HEK293 (cell line): ENCODE data around the gene APBB2.
A peak's percentile ranks its signal among the peaks of the same experiment; 100 is the strongest.

Experiments used
- CTCF ChIA-PET: fragments of 350-600 bp; formaldehyde crosslinking; extraction: SDS; loops from one replicate; lab custom pipeline; 2021; ENCODE audit warnings: antibody characterized with exemption; lab: Yijun Ruan, JAX
- POLR2A ChIA-PET: fragments of 300-600 bp; formaldehyde crosslinking; extraction: SDS; loops from one replicate; lab custom pipeline; 2020; ENCODE audit warnings: antibody characterized with exemption, inconsistent platforms; lab: Yijun Ruan, JAX
- H3K27ac ChIP-seq: fragments of 200-500 bp; sonication (Bioruptor generic); 2 replicates; pipeline ENCODE4 v1.5.1; 2014; ENCODE audit warnings: low read depth, low read length, control low read depth, inconsistent platforms; ENCODE audit errors: extremely low read depth
- H3K36me3 ChIP-seq, 2 experiments: fragments of 200-500 bp in 1 of 2; sonication (Bioruptor generic) in 1 of 2; 1 replicate in 1 of 2; 2 replicates in 1 of 2; pipeline ENCODE4 v1.5.1; 2014 to 2017; ENCODE audit warnings: inconsistent platforms in 2 of 2, low read length in 2 of 2; ENCODE audit not compliant: control insufficient read depth in 2 of 2, insufficient read depth in 1 of 2
- H3K4me1 ChIP-seq: fragments of 200-500 bp; sonication (Bioruptor generic); 2 replicates; pipeline ENCODE4 v1.5.1; 2014; ENCODE audit warnings: mild to moderate bottlenecking, low read length, inconsistent platforms; ENCODE audit not compliant: control insufficient read depth, insufficient read depth
- H3K4me3 ChIP-seq: 2 replicates; pipeline ENCODE4 v1.5.1; 2011; ENCODE audit warnings: low read depth, mild to moderate bottlenecking, control low read depth, low read length, moderate library complexity
- H3K9me3 ChIP-seq: fragments of 200-500 bp; sonication (Bioruptor generic); 2 replicates; pipeline ENCODE4 v1.5.1; 2014; ENCODE audit warnings: low read depth, low read length, inconsistent platforms; ENCODE audit not compliant: control insufficient read depth, insufficient read depth
- GLI2 ChIP-seq: fragments of 450-650 bp; formaldehyde crosslinking; IDR thresholded peaks from 2 replicates; pipeline ENCODE4; 2017; ENCODE audit warnings: missing biosample characterization, missing genetic modification characterization, low read depth, borderline replicate concordance
- GLI4 ChIP-seq: fragments of 450-650 bp; formaldehyde crosslinking; IDR thresholded peaks from 2 replicates; pipeline ENCODE4 v1.5.1; 2016; ENCODE audit warnings: missing biosample characterization, missing genetic modification characterization
- HOXC10 ChIP-seq: sonication (generic); formaldehyde crosslinking; IDR thresholded peaks from 2 replicates; pipeline ENCODE4 v1.8.1; 2023; ENCODE audit warnings: mild to moderate bottlenecking, missing genetic modification reagents
- REST ChIP-seq: fragments of 450-650 bp; formaldehyde crosslinking; IDR thresholded peaks from 2 replicates; pipeline ENCODE4 v1.5.1; 2016; ENCODE audit warnings: missing biosample characterization, missing genetic modification characterization
- ZBTB8A ChIP-seq: fragments of 450-650 bp; formaldehyde crosslinking; IDR thresholded peaks from 2 replicates; pipeline ENCODE4 v1.5.1; 2016; ENCODE audit warnings: missing biosample characterization, missing genetic modification characterization
- ZFHX2 ChIP-seq: fragments of 450-650 bp; formaldehyde crosslinking; conservative IDR thresholded peaks from 2 replicates; pipeline ENCODE4 v1.5.1; 2016; ENCODE audit warnings: missing biosample characterization, missing genetic modification characterization
- ZFP41 ChIP-seq: fragments of 450-650 bp; formaldehyde crosslinking; IDR thresholded peaks from 2 replicates; pipeline ENCODE4 v1.5.1; 2016; ENCODE audit warnings: missing biosample characterization, missing genetic modification characterization, borderline replicate concordance
- ZIC2 ChIP-seq: fragments of 450-650 bp; formaldehyde crosslinking; IDR thresholded peaks from 2 replicates; pipeline ENCODE4 v1.5.1; 2016; ENCODE audit warnings: missing biosample characterization, missing genetic modification characterization
- ZNF184 ChIP-seq: fragments of 450-650 bp; IDR thresholded peaks from 2 replicates; pipeline ENCODE4 v1.5.1; 2018; ENCODE audit warnings: missing biosample characterization, mild to moderate bottlenecking, missing genetic modification characterization
- ZNF223 ChIP-seq: fragments of 450-650 bp; formaldehyde crosslinking; IDR thresholded peaks from 2 replicates; pipeline ENCODE4 v1.5.1; 2016; ENCODE audit warnings: missing biosample characterization, missing genetic modification characterization
- ZNF239 ChIP-seq: fragments of 450-650 bp; formaldehyde crosslinking; IDR thresholded peaks from 2 replicates; pipeline ENCODE4 v1.5.1; 2016; ENCODE audit warnings: missing biosample characterization, missing genetic modification characterization
- ZNF248 ChIP-seq: fragments of 450-650 bp; formaldehyde crosslinking; IDR thresholded peaks from 2 replicates; pipeline ENCODE4 v1.5.1; 2017; ENCODE audit warnings: missing biosample characterization, missing genetic modification characterization
- ZNF404 ChIP-seq: fragments of 450-650 bp; formaldehyde crosslinking; IDR thresholded peaks from 2 replicates; pipeline ENCODE4 v1.5.1; 2017; ENCODE audit warnings: missing biosample characterization, missing genetic modification characterization
- ZNF473 ChIP-seq: fragments of 450-650 bp; formaldehyde crosslinking; IDR thresholded peaks from 2 replicates; pipeline ENCODE4 v1.5.1; 2017; ENCODE audit warnings: missing biosample characterization, missing genetic modification characterization
- ZNF654 ChIP-seq: fragments of 450-650 bp; formaldehyde crosslinking; IDR thresholded peaks from 2 replicates; pipeline ENCODE4 v1.5.1; 2016; ENCODE audit warnings: low read depth, missing biosample characterization, missing genetic modification characterization
- ZNF670 ChIP-seq: fragments of 450-650 bp; formaldehyde crosslinking; IDR thresholded peaks from 2 replicates; pipeline ENCODE4 v1.5.1; 2016; ENCODE audit warnings: missing biosample characterization, missing genetic modification characterization, low read depth
- ZNF777 ChIP-seq: fragments of 450-650 bp; formaldehyde crosslinking; IDR thresholded peaks from 2 replicates; pipeline ENCODE4 v1.5.1; 2017; ENCODE audit warnings: missing biosample characterization, missing genetic modification characterization, borderline replicate concordance
- ZNF792 ChIP-seq: fragments of 450-650 bp; formaldehyde crosslinking; IDR thresholded peaks from 2 replicates; pipeline ENCODE4 v1.5.1; 2016; ENCODE audit warnings: missing biosample characterization, missing genetic modification characterization
- TF ChIP-seq, protein P1 (sequence below): fragments of 450-650 bp; formaldehyde crosslinking; IDR thresholded peaks from 2 replicates; pipeline ENCODE4 v1.5.0; 2017; ENCODE audit warnings: missing biosample characterization, missing genetic modification characterization, borderline replicate concordance

APBB2 gene

DNA sequence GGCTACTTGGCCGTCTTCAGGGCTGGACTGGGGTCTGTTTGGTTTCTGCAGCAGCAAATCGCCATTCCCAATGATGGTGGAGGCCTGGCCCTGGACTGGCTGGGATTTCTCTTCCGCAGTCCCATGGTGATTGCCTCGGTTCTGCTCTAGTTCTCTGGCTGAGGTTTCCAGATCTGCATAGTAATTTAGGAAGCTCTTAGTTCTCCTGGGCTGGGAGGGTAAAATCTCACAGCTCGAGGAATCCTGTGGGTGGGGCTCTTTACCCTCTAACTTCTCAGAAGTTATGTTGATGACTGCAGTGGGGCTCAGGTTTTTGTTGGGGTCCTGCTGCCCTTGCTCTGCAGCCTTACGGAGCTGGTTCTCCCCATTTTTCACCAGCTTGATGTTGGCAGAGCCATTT is 200.6 kb downstream of the APBB2 start:
- Histone ChIP-seq H3K27ac (no peak overlapping the region), H3K4me3 (no peak overlapping the region), H3K4me1 (no peaks in the 10 kb centered on the region)
- CTCF ChIA-PET: interaction anchor here (1.1 kb wide), 1 partner anchor 83 kb away, joined by 3 read pairs; no protein-coding TSS in a partner anchor
- POLR2A ChIA-PET: no interaction called here
- no peak for TF ChIP-seq ZFHX2 (tag by site-specific recombination)
- peak; percentile 6; the same call in 1 of the 2 replicates for TF ChIP-seq ZNF654
- TF ChIP-seq, all 188 proteins: peak for 1
- no peaks in the 10 kb centered on the region for H3K9me3 ChIP-seq
- no peaks in the 10 kb centered on the region for H3K36me3 ChIP-seq

- no peak for TF ChIP-seq GLI2
- no peak for TF ChIP-seq GLI4 (tag by site-specific recombination)
- TF ChIP-seq ZNF473: no peak
- no peak for TF ChIP-seq ZNF248 (tag by site-specific recombination)
- no peak for TF ChIP-seq ZNF777 (tag by site-specific recombination)
- TF ChIP-seq ZNF223 (tag by site-specific recombination): no peak
- TF ChIP-seq ZNF792: no peak
- TF ChIP-seq ZNF404 (tag by site-specific recombination): no peak
- no peak for TF ChIP-seq ZBTB8A (tag by site-specific recombination)
- no peak for TF ChIP-seq REST (tag by site-specific recombination)
- TF ChIP-seq, protein P1, sequence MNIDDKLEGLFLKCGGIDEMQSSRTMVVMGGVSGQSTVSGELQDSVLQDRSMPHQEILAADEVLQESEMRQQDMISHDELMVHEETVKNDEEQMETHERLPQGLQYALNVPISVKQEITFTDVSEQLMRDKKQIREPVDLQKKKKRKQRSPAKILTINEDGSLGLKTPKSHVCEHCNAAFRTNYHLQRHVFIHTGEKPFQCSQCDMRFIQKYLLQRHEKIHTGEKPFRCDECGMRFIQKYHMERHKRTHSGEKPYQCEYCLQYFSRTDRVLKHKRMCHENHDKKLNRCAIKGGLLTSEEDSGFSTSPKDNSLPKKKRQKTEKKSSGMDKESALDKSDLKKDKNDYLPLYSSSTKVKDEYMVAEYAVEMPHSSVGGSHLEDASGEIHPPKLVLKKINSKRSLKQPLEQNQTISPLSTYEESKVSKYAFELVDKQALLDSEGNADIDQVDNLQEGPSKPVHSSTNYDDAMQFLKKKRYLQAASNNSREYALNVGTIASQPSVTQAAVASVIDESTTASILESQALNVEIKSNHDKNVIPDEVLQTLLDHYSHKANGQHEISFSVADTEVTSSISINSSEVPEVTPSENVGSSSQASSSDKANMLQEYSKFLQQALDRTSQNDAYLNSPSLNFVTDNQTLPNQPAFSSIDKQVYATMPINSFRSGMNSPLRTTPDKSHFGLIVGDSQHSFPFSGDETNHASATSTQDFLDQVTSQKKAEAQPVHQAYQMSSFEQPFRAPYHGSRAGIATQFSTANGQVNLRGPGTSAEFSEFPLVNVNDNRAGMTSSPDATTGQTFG (tag by site-specific recombination): no peak
- no peak for TF ChIP-seq ZNF670 (tag by site-specific recombination)
- TF ChIP-seq ZIC2 (tag by site-specific recombination): no peak
- CTCF ChIA-PET: interaction anchor here (0.7 to 1.1 kb wide), 2 partner anchors 83 to 91 kb away, joined by 3 to 6 read pairs; no protein-coding TSS in a partner anchor
- Histone ChIP-seq H3K9me3 (no peaks in the 10 kb centered on the region), H3K4me3 (no peak overlapping the region), H3K36me3 (no peaks in the 10 kb centered on the region), H3K27ac (no peak overlapping the region), H3K4me1 (no peaks in the 10 kb centered on the region)
- POLR2A ChIA-PET: no interaction called here
These were observed 201.4 kb downstream of the APBB2 start for GRCh38 chr4:41012911-41013310.

- CTCF ChIA-PET: interaction anchor here (0.6 to 1.1 kb wide), 3 partner anchors 31 to 201 kb away, joined by 3 to 6 read pairs (median 4); no protein-coding TSS in a partner anchor
These were observed 202.0 kb downstream of the APBB2 start for GRCh38 chr4:41012293-41012692.

More at GRCh38 chr4:41012293-41012692, 202.0 kb downstream of the APBB2 start:
- Histone ChIP-seq H3K9me3 (no peaks in the 10 kb centered on the region), H3K27ac (no peak overlapping the region), H3K36me3 (no peaks in the 10 kb centered on the region), H3K4me3 (no peak overlapping the region), H3K4me1 (no peaks in the 10 kb centered on the region)
- POLR2A ChIA-PET: no interaction called here
- TF ChIP-seq ZFP41 (no peak), ZNF248 (tag by site-specific recombination) (no peak), HOXC10 (CRISPR knock-in tag) (no peak), ZNF239 (tag by site-specific recombination) (no peak), ZNF184 (tag by site-specific recombination) (no peak), ZBTB8A (tag by site-specific recombination) (no peak)
